GM19328 (cell line): ENCODE results near the gene TEKTIP1.
"Not testable (repeated sequence)": the region's sequence is repeated elsewhere in the genome, so short reads cannot be mapped to it uniquely, and the experiment has no call there.

Experiments used
- ATAC-seq: cut with Tn5 transposase; IDR thresholded peaks from one replicate; pipeline ENCODE4 v1.9.1; 2021; ENCODE audit warnings: mild to moderate bottlenecking, moderate library complexity; ENCODE audit not compliant: unreplicated experiment

The TEKTIP1 gene

DNA sequence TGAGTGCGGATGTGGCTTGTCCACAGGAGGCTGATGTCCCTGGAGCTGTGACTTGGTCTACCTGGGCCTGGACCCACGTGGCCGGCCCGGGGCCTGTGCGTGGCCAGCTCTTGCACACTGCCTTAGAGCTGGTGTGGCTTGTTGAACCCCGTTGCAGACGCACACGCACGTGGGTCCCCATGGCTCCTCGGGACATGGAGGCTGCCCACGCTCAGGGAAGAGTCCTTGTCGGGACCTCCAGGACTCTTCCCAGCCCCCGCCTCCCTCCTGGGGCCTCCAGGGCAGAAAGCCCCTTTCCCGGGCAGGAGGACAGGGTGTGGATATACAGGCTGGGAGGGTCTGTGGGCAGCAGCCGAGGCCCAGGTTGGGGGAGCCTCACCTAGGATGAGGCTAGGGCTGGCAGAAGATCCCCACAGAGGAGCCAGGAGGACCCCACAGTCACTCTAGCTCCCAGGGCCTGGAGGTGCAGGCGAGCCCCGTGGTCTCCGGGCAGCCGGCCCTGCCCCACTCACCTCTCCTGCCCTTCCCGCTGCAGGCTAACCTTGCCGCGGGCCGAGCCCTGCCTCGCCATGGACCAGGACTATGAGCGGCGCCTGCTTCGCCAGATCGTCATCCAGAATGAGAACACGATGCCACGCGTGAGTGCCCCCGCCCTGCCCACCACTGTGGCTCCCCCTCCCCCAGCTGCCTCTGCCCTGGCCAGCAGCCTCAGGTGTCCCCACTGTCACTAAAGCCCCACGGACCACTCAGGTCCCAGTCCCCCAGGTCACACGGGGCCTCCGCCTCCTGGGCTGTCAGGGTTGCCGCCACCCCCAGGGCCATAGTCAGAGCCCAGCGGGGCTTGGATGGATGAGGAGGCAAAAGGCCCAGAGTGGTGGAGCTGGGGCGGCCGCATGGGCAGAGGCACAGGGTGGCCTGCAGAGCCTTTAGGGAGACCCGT, 16.3 kb upstream of the TEKTIP1 start:
- no peak for ATAC-seq

DNA sequence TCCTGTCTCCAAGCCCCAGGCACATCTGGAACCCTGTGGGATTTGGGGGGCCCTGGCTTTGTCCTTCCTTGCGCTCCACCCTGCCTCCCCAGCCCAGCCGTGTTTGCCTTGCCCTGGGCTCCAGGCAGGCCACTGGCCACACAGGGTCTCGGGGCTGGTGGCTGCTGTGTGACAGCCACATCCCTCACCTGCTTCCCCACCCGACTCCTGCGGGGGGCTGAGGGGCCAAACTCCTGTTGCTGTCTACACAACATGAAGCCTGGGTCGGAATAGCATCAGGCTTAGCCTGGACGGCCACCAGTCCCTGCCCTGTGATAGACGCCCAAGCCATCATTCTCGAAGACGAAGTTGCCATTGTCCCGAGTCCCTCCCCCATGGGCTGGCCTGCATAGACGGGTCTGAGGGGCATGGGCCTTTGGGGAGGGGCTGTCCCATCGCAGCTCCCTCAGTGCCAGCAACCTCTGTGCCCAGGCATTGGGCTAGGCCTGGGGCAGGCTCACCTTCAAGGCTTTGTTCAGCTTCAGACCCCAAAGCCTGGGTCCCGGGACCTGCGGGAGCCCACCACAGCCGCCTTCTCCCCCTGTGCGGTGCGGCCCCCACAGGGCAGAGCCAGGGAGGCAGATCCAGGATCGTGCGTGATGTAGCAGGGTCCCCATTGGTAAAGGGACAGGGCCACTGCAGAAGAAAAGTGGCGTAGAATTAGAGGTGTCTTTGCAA, 15.5 kb upstream of the TEKTIP1 start:
- no peak for ATAC-seq

DNA sequence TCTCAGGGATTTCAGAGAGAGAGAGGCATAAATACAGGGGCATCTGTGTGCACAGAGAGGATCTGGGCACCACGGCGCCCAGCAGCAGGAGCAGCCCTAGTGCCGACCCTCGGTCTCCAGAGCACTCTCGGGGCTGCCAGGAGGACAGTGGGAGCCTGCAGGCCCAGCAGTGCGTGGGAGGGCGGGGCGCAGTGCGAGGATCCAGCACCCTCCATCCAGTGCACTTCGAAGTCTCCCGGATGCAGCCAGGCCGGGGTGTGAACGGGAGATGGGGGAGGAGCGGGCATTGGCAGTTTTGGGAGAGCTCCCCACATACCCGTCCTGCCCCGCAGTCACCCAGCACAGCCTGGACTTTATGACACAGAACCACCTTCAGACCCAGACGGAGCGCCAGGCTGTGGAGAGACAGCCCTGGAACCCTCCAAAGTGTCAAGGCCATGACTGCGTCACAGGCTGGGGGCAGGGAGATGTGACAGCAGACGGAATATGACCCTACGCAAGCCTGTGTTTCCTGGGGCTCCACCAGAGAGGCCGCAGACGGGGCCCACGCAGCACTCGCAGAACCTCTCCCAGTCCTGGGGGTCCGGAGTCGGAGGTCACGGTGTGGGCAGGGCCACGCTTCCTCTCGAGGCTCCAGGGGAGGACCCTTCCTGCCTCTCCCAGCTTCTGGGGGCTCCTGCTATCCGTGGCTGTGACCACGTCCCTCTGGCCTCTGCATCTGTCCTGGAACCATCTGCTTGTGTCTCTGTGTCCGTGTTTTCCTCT, 14.7 kb upstream of the TEKTIP1 start:
- ATAC-seq = no peak

DNA sequence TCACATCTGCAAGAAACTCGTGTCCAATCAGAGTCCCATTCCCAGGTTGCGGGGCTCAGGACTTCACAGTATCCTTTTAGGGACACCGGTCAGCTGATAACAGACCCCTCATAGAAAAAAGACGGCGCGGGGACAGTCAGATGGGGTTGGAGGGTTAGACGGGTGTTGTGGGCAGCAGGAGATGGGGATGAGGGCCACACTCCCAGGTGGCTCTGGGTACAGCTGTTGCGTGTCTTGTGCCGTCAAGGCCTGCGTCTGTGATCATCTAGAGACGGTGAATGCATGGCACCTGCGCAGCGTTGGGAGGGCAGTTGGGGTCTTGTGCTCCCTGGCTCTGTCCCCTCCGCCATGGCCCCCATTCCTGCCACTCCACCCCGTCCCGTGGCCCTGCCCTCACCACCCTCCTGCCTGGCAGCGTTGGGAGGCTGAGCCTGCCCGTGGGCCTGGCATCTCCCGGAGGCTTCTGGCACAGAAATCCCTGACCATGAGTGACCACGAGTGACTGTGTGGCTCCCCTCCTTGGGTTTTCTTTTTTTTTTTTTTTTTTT, 14.0 kb upstream of the TEKTIP1 start:
- no peak for ATAC-seq

DNA sequence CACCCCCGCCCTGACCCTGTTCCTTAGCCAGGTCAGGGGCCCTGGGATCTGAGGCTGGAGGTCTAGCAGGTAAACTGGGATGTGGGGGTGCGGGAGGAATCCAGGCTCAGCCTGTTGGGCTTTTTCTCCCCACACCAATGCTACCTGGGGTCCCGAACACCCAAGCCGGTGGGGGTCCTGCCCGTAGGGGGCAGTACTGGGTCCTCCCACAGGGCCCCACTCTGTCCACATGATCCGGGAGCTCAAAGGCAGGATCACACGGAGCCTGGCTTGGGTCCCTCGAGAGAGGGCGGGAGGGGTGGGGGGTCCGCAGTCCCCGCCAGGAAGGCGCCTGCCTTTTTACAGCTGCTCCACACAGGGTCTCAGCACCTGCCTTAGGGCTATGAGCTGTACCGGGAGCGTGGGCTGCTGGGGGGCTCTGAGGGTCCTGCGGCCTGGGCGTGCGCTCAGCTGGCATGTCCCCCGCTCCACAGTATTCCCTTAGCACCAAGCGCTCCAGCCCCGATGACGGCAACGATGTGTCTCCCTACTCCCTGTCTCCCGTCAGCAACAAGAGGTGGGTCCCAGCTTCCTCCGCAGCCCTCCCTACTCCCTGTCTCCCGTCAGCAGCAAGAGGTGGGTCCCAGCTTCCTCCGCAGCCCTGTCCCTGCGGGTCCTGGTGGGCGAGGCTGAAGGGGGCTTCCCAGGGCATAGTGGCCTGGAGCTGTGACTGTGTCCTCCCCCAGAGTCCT, 12.3 kb upstream of the TEKTIP1 start:
- ATAC-seq = no peak

DNA sequence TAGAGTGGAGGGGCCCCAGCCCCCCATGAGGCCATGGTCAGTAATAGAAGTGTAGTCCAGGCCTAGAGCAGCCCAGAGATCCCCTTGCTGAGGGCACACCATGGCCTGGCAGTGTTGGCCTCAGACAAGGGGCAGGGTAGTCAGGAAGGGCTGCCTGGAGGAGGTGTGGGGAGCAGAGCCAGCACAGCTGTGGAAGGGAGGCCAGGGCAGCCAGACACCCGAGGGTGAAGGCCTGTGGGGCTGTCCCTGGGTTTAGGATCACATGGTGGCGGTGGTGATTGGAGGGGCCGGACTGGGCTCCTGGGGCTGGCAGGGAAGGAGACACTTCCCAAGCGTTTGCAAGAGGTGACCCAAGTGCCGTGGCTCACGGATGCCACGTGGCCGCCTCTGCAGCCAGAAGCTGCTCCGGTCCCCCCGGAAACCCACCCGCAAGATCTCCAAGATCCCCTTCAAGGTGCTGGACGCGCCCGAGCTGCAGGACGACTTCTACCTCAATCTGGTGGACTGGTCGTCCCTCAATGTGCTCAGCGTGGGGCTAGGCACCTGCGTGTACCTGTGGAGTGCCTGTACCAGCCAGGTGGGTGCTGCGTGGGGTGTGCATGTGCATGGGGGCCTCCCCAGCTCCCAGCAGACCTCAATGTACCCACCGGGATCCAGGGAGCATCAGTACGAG, 11.6 kb upstream of the TEKTIP1 start:
- ATAC-seq = no peak

DNA sequence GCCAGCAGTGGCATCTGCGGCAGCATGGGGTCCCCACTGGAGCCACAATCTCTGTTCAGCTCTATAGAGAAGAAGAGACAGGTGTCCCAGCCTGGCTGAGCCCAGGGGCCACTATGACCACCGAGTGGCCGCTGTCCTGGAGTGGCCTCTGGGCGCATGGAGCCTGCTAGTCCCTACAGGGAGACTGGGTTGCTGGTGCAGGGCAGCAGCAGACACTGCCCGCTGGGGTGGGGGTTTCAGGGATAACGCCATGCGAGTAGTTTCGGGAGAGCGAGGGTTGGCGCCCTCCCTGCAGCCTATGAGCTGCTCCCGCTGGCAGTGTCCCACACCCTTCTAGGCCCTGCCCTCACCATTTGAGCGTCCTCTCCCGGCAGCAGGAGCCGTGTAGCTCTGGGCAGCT, 10.9 kb upstream of the TEKTIP1 start:
- ATAC-seq = no peak

DNA sequence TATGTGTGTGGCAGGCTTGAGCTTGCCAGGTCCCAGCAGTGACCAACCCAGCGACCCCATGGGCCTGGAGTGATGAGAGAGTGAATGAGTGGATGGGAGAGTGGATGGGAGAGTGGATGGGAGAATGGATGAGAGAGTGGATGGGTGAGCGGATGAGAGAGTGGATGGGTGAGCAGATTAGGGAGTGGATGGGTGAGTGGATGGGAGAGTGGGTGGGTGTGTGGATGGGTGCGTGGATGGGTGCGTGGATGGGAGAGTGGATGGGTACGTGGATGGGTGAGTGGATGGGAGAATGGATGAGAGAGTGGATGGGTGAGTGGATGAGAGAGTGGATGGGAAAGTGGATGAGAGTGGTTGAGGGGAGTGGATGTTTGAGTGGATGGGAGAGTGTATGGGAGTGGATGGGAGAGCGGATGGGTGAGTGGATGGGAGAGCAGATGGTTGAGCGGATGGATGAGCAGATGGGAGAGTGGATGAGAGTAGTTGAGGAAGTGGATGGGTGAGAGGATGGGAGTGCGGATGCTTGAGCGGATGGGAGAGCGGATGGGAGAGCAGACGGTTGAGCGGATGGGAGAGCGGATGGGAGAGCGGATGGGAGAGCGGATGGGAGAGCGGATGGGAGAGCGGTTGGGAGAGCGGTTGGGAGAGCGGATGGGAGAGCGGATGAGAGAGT, 10.3 kb upstream of the TEKTIP1 start:
- no peak for ATAC-seq

DNA sequence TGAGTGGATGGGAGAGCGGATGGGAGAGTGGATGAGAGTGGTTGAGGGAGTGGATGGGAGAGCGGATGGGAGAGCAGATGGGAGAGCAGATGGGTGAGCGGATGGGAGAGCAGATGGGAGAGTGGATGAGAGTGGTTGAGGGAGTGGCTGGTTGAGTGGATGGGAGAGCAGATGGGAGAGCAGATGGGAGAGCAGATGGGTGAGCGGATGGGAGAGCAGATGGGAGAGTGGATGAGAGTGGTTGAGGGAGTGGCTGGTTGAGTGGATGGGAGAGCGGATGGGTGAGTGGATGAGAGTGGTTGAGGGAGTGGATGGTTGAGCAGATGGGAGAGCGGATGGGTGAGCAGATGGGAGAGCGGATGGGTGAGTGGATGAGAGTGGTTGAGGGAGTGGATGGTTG, 9.7 kb upstream of the TEKTIP1 start:
- ATAC-seq = not testable (repeated sequence)

DNA sequence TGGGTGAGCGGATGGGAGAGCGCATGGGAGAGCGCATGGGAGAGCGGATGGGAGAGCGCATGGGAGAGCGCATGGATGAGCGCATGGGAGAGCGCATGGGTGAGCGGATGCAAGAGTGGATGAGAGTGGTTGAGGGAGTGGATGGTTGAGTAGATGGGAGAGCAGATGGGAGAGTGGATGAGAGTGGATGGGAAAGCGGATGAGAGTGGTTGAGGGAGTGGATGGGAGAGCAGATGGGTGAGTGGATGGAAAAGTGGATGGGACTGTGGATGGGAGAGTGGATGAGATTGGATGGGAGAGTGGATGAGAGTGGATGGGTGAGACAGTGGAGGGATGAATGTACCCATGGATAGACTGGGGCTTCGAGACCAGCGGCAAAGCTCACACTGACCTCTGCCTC, 8.6 kb upstream of the TEKTIP1 start:
- no peak for ATAC-seq

DNA sequence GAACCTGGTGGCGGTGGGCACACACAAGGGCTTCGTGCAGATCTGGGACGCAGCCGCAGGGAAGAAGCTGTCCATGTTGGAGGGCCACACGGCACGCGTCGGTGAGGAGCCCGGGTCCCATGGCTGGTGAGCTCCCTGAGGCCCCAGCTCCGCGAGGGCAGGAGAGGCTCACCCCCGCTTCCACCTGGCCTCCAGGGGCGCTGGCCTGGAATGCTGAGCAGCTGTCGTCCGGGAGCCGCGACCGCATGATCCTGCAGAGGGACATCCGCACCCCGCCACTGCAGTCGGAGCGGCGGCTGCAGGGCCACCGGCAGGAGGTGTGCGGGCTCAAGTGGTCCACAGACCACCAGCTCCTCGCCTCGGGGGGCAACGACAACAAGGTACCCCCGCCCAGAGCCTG, 7.3 kb upstream of the TEKTIP1 start:
- no peak for ATAC-seq

DNA sequence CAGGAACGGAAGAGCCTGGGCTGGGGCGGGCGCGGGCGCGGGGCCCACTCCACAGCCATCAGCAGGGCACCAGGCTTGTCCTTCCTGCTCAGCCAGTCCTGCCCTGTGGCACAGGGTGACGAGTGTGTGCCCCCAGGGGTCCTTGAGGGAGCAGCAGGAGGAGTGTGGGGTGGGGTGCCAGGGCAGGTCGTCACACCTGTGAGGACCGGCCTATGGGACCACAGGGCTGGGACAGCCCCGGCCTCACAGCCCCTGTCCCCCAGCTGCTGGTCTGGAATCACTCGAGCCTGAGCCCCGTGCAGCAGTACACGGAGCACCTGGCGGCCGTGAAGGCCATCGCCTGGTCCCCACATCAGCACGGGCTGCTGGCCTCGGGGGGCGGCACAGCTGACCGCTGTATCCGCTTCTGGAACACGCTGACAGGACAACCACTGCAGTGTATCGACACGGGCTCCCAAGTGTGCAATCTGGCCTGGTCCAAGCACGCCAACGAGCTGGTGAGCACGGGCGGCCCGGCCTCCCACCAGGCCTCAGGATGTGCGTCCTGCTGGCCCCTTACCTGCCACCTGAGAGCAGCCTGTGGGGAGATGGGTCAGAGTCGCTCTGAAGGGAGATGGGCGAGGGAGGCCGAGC, 6.7 kb upstream of the TEKTIP1 start:
- ATAC-seq = no peak

DNA sequence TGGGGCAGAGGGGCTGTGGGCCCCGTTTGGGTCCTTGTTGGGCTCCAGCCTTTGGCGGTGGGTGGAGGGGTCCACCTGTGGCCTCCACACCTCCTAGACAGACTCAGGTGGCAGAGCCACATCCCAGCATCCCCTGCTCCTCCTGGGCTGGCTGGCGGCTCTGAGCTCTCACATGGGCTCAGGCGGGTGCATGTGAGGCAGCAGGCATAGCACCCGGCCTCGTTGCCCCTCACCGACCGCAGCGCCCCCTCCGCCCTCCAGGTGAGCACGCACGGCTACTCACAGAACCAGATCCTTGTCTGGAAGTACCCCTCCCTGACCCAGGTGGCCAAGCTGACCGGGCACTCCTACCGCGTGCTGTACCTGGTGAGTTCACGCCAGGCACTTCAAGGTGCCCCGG, 5.9 kb upstream of the TEKTIP1 start:
- ATAC-seq = no peak

DNA sequence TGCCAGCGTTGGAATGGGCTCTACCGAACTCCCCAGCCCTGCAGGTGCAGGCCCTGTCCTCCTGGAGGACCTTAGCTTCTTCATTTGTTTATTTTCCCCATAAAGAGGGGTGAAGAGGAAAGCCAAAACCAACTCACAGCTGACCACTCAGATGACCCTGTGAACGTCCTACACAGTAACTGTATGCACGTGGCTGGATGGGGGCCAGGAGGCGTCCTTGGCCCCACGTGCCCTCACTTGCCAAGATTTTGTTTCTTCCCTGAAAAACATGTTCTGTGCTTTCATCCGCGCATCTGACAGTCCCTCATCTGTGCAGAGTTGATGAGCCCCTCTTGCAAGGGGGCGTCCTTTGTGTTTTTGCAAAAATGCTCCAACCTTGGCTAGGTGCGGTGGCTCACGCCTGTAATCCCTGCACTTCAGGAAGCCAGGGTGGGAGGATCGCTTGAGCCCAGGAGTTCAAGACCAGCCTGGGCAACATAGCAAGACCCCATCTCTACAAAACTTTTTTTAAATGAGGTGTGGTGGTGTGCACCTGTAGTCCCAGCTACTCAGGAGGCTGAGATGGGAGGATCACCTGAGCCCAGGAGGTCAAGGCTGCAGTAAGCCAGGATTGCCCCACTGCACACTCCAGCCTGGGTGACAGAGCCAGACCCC, 5.3 kb upstream of the TEKTIP1 start:
- ATAC-seq = no peak

DNA sequence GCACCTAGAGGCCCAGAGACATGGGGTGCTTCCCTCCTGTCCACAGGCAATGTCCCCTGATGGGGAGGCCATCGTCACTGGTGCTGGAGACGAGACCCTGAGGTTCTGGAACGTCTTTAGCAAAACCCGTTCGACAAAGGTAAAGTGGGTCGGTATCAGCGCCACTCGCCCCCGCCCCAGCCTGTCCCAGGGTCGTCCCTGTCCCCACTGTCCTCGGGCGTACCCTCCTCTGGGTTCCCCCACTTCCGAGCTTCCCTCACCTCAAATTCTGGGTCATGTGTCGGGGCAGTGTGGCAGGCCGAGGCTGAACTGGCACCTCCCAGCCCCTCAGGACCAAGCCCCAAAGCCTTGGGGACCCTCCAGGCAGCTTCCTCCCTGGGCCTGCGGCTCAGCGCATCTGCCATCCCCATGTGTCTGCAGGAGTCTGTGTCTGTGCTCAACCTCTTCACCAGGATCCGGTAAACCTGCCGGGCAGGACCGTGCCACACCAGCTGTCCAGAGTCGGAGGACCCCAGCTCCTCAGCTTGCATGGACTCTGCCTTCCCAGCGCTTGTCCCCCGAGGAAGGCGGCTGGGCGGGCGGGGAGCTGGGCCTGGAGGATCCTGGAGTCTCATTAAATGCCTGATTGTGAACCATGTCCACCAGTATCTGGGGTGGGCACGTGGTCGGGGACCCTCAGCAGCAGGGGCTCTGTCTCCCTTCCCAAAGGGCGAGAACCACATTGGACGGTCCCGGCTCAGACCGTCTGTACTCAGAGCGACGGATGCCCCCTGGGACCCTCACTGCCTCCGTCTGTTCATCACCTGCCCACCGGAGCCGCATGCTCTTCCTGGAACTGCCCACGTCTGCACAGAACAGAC, 4.4 kb upstream of the TEKTIP1 start:
- no peak for ATAC-seq

DNA sequence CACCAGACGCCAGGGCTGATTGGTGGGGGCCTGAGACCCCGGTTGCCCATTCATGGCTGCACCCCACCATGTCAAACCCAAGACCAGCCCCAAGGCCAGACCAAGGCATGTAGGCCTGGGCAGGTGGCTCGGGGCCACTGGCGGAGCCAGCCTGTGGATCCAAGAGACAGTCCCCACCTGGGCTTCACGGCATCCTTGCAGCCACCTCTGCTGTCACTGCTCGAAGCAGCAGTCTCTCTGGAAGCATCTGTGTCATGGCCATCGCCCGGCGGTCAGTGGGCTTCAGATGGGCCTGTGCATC, 3.8 kb upstream of the TEKTIP1 start:
- no peak for ATAC-seq

DNA sequence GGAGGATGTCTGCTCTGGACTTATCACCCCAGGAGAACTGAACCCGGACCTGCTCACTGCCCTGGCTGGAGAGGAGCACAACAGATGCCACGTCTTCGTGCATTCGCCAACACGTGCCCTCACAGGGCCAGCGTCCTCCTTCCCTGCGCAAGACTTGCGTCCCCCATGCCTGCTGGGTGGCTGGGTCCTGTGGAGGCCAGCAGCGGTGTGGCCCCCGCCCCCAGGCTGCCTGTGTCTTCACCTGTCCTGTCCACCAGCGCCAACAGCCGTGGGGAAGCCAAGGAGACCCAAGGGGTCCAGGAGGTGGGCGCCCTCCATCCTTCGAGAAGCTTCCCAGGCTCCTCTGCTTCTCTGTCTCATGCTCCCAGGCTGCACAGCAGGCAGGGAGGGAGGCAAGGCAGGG, 3.4 kb upstream of the TEKTIP1 start:
- ATAC-seq = no peak

DNA sequence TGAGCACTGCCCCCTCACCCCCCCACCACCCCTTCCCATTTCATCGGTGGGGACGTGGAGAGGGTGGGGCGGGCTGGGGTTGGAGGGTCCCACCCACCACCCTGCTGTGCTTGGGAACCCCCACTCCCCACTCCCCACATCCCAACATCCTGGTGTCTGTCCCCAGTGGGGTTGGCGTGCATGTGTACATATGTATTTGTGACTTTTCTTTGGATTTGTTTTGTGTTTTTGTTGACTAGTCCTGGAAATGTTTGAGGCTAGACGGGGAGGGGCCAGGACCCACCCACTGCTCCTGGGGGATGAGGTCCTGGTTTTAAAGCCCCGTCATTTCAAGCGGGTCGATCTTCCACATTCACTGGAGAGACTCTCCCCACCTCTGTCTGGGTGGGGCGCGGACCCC, 3.0 kb upstream of the TEKTIP1 start:
- no peak for ATAC-seq
